ENCODE measurements around the gene C2orf72.

C2orf72 gene

GRCh38 chr2:231047923-231048915 lies 10.9 kb downstream of the C2orf72 start:
- TF ChIP-seq CREB1 (IDR thresholded peaks at IDR 0.05; ENCODE audit: low read depth) (no peak), ZBTB7A (IDR thresholded peaks at IDR 0.05; ENCODE audit: low read depth) (no peak), MAX (IDR thresholded peaks at IDR 0.05) (no peak)

- no peak for TF ChIP-seq EGR1 (IDR thresholded peaks at IDR 0.05)
- TF ChIP-seq CEBPB (IDR thresholded peaks at IDR 0.05): no peak
- TF ChIP-seq RAD21 (IDR thresholded peaks at IDR 0.05; ENCODE audit: low read depth): no peak
- TF ChIP-seq NFIC (IDR thresholded peaks at IDR 0.05): no peak
- TF ChIP-seq FOXM1 (IDR thresholded peaks at IDR 0.05; ENCODE audit: borderline replicate concordance, low read depth): no peak
These were observed 12.1 kb downstream of the C2orf72 start for GRCh38 chr2:231049286-231050017.

- no peak for TF ChIP-seq RAD21 (IDR thresholded peaks at IDR 0.05; ENCODE audit: low read depth)
- no peak for TF ChIP-seq EGR1 (IDR thresholded peaks at IDR 0.05)
- TF ChIP-seq REST (IDR thresholded peaks at IDR 0.05; ENCODE audit: low read depth): no peak
- no peak for TF ChIP-seq CREB1 (IDR thresholded peaks at IDR 0.05; ENCODE audit: low read depth)
- no peak for TF ChIP-seq FOXM1 (IDR thresholded peaks at IDR 0.05; ENCODE audit: borderline replicate concordance, low read depth)
- TF ChIP-seq CEBPB (IDR thresholded peaks at IDR 0.05): no peak
- TF ChIP-seq NFIC (IDR thresholded peaks at IDR 0.05): no peak
- TF ChIP-seq TAF1 (IDR thresholded peaks at IDR 0.05; ENCODE audit: low read depth): no peak
- no peak for TF ChIP-seq YY1 (IDR thresholded peaks at IDR 0.05; ENCODE audit: low read depth)
- TF ChIP-seq USF1 (IDR thresholded peaks at IDR 0.05): no peak
- no peak for TF ChIP-seq ZBTB7A (IDR thresholded peaks at IDR 0.05; ENCODE audit: low read depth)
- no peak for TF ChIP-seq TCF12 (IDR thresholded peaks at IDR 0.05; ENCODE audit: low read depth)
- no peak for TF ChIP-seq TEAD4 (IDR thresholded peaks at IDR 0.05)
- no peak for TF ChIP-seq EP300 (IDR thresholded peaks at IDR 0.05; ENCODE audit: borderline replicate concordance)
These were observed 12.9 kb downstream of the C2orf72 start for GRCh38 chr2:231050018-231050901.

DNA sequence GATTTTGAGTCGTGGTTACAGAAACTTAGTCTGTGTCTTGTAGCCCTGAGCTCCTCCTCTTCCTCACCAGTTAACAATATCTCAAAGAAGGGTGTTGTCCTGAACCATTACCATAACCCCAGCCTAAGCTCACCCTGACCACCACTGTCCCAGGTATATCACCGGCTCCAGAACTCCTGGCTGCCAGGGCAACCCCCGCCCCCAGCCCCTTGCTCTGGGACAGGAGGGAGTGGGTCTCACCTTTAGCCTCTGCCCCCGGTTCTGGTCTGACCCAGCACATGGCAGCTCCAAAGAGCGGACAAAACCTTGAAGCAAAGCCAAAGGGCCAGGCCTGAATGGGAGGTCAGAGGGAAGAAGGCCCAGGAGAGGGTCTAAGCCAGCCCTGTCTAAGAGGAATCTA lies 13.8 kb downstream of the C2orf72 start:
- no peak for TF ChIP-seq REST (IDR thresholded peaks at IDR 0.05; ENCODE audit: low read depth)
- no peak for TF ChIP-seq TEAD4 (IDR thresholded peaks at IDR 0.05)
- TF ChIP-seq EP300 (IDR thresholded peaks at IDR 0.05; ENCODE audit: borderline replicate concordance): no peak
- TF ChIP-seq EGR1 (IDR thresholded peaks at IDR 0.05): no peak
- TF ChIP-seq NFIC (IDR thresholded peaks at IDR 0.05): no peak
- no peak for TF ChIP-seq USF1 (IDR thresholded peaks at IDR 0.05)
- no peak for TF ChIP-seq MAX (IDR thresholded peaks at IDR 0.05)
- TF ChIP-seq ZBTB7A (IDR thresholded peaks at IDR 0.05; ENCODE audit: low read depth): no peak
- TF ChIP-seq CEBPB (IDR thresholded peaks at IDR 0.05): no peak
- no peak for TF ChIP-seq TAF1 (IDR thresholded peaks at IDR 0.05; ENCODE audit: low read depth)
- no peak for TF ChIP-seq RAD21 (IDR thresholded peaks at IDR 0.05; ENCODE audit: low read depth)
- TF ChIP-seq YY1 (IDR thresholded peaks at IDR 0.05; ENCODE audit: low read depth): no peak
- TF ChIP-seq FOXM1 (IDR thresholded peaks at IDR 0.05; ENCODE audit: borderline replicate concordance, low read depth): no peak
- no peak for TF ChIP-seq CREB1 (IDR thresholded peaks at IDR 0.05; ENCODE audit: low read depth)
- TF ChIP-seq TCF12 (IDR thresholded peaks at IDR 0.05; ENCODE audit: low read depth): no peak
